ENCODE data around the gene RBM20. TPM values are rescaled to one million over a fixed set of nuclear protein-coding genes. Genes with fewer than 3 reads are reported as not detected.
A peak's percentile ranks its signal among the peaks of the same experiment; 100 is the strongest.
"Not testable (repeated sequence)": the region's sequence is repeated elsewhere in the genome, so short reads cannot be mapped to it uniquely, and the experiment has no call there.

RBM20 gene
- total and polyA plus RNA-seq, 2 donors from 2014 or later: 0.88 to 2.1 TPM

DNA sequence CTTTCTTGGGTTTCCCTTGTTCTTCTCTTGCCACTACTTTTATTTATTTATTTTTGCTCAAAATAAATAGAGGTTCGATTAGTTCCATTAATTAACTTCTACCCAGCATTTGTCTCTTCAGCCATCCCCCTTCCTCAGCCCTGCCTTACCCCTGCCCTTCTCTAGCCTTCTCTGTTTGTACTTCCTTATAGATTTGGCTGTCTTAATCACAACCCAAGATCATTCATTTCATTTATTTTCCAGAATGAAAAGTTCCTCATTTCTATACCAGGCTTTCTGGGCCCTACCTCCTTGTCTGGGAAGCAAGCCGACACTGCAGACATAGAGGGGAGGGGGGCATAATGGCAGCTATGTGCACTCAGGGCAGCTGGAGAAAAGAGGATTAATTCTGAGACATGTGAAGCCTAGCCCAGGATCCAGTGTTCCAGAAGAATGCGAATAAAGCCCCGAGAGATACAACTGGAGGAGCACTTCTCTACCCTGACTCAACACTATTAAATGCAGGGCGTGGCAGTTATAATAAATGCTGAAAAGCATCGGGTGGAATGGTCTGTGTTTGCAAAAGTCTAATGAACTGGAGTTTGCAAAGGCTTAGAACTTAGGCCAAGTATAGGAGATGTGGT lies 221.2 kb downstream of the RBM20 start:
- Histone ChIP-seq H3K9me3 (ENCODE audit: control insufficient read depth in 2 of 3, insufficient read depth in 1 of 3, low read length in 3 of 3) (no peaks in the 10 kb centered on the region), H3K27me3 (ENCODE audit: control insufficient read depth, insufficient read depth, low read length) (no peaks in the 10 kb centered on the region), H3K36me3 (ENCODE audit: control insufficient read depth in 2 of 3, insufficient read depth in 3 of 3, low read length in 3 of 3) (no peaks in the 10 kb centered on the region), H3K27ac (ENCODE audit: low read depth in 2 of 2, low read length in 2 of 2) (peak overlapping the region in 1 of 2 donors; percentile 1), H3K9ac (ENCODE audit: low read length in 3 of 3) (no peak overlapping the region), H3K4me1 (ENCODE audit: control insufficient read depth in 2 of 3, insufficient read depth in 2 of 3, low read depth in 1 of 3, low read length in 3 of 3) (peaks cover 0 to 2% (median 0%) of the 10 kb centered on the region in 3 donors), H3K4me3 (ENCODE audit: low read length in 3 of 3) (no peak overlapping the region)
- no peak for FAIRE-seq
- TF ChIP-seq, protein P1, sequence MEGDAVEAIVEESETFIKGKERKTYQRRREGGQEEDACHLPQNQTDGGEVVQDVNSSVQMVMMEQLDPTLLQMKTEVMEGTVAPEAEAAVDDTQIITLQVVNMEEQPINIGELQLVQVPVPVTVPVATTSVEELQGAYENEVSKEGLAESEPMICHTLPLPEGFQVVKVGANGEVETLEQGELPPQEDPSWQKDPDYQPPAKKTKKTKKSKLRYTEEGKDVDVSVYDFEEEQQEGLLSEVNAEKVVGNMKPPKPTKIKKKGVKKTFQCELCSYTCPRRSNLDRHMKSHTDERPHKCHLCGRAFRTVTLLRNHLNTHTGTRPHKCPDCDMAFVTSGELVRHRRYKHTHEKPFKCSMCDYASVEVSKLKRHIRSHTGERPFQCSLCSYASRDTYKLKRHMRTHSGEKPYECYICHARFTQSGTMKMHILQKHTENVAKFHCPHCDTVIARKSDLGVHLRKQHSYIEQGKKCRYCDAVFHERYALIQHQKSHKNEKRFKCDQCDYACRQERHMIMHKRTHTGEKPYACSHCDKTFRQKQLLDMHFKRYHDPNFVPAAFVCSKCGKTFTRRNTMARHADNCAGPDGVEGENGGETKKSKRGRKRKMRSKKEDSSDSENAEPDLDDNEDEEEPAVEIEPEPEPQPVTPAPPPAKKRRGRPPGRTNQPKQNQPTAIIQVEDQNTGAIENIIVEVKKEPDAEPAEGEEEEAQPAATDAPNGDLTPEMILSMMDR (IDR thresholded peaks at IDR 0.05; ENCODE audit: borderline replicate concordance, extremely low read depth, insufficient read depth): no peak
- intact Hi-C loops (cut with DNase I): no loop called here
- DNase-seq: no peak

DNA sequence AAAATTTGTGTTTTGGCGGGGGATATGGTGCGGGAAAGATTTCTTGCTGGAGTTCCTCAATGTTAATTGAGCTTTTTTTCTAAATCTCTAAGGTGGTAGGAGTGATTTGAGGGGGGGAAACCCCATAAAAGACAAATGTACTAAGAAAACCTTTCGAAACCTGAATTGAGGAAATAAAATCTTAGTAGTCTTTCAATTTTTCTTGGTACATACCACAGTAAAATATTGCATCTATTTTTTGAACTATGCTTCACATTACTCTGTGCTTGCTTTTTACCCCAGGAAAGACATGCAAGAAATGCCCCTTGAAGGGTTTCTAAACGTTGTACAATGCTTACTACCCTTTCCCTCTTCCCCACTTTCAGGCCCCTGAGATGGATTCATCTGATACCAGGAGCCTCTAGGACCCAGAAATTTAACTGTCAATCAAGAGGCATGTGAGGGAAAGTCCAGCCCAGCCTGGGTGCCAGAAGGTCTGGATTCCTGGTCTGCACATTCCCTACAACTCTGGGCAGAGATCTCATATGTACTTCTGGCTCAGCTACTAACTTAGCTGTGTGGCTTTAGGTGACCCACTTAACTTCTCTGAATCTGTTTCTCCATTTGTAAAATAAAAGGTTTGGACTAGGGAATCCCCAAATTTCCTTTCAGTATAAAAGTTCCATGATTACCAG lies 221.8 kb downstream of the RBM20 start:
- TF ChIP-seq, protein P1 (IDR thresholded peaks at IDR 0.05; ENCODE audit: borderline replicate concordance, extremely low read depth, insufficient read depth): no peak
- Histone ChIP-seq H3K9me3 (ENCODE audit: control insufficient read depth in 2 of 3, insufficient read depth in 1 of 3, low read length in 3 of 3) (no peaks in the 10 kb centered on the region), H3K4me1 (ENCODE audit: control insufficient read depth in 2 of 3, insufficient read depth in 2 of 3, low read depth in 1 of 3, low read length in 3 of 3) (peaks cover 0 to 5% (median under 1%) of the 10 kb centered on the region in 3 donors), H3K36me3 (ENCODE audit: control insufficient read depth in 2 of 3, insufficient read depth in 3 of 3, low read length in 3 of 3) (no peaks in the 10 kb centered on the region), H3K27ac (ENCODE audit: low read depth in 2 of 2, low read length in 2 of 2) (no peak overlapping the region), H3K27me3 (ENCODE audit: control insufficient read depth, insufficient read depth, low read length) (no peaks in the 10 kb centered on the region), H3K4me3 (ENCODE audit: low read length in 3 of 3) (no peak overlapping the region), H3K9ac (ENCODE audit: low read length in 3 of 3) (no peak overlapping the region)
- FAIRE-seq (no peak), DNase-seq (no peak)
- intact Hi-C loops (cut with DNase I): no loop called here

DNA sequence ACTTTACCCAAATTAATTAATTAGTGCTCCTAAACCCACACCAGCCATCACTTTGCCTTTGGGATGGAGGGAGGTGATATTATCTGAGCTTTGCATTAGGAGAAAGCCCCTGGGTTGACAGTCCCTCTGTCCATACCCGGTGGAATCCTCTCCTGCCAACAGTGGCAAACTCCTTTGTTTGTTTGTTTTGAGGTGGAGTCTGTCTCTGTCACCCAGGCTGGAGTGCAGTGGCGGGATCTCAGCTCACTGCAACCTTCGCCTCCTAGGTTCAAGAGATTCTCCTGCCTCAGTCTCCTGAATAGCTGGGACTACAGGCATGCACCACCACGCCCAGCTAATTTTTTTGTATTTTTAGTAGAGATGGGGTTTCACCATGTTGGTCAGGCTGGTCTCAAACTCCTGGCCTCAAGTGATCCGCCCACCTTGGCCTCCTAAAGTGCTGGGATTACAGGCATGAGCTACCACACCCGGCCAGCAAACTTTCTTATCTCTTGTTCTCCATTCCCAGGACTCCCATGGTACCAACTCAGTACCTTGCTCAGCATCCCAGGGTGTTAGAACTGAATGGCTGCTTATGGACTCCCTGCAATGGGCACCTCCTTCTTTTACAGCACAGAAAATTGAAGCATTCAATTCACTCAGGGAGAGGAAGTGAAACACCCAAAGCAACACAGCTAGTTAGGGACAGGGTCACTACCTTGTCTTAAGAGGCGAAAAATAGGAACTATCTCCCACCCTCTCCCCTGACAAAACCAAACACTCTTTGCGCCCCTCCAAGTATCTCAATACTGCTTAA lies 223.1 kb downstream of the RBM20 start:
- H3K36me3 ChIP-seq (ENCODE audit: control insufficient read depth in 2 of 3, insufficient read depth in 3 of 3, low read length in 3 of 3); DNase-seq; intact Hi-C loops (cut with DNase I); H3K9me3 ChIP-seq (ENCODE audit: control insufficient read depth in 2 of 3, insufficient read depth in 1 of 3, low read length in 3 of 3); H3K27me3 ChIP-seq (ENCODE audit: control insufficient read depth, insufficient read depth, low read length); H3K9ac ChIP-seq (ENCODE audit: low read length in 3 of 3); H3K27ac ChIP-seq (ENCODE audit: low read depth in 2 of 2, low read length in 2 of 2); H3K4me1 ChIP-seq (ENCODE audit: control insufficient read depth in 2 of 3, insufficient read depth in 2 of 3, low read depth in 1 of 3, low read length in 3 of 3); FAIRE-seq; H3K4me3 ChIP-seq (ENCODE audit: low read length in 3 of 3): not testable (repeated sequence)
